H1 (cell line): ENCODE data around the gene KRT8. TPM values are rescaled to one million over a fixed set of nuclear protein-coding genes. Genes with fewer than 3 reads are reported as not detected.

ENCODE experiments used
- BCL11A ChIP-seq, 2 experiments: IDR thresholded peaks; one replicate each; pipeline ENCODE4 v1.6.1; 2011; ENCODE audit warnings: low read depth in 2 of 2, low read length in 2 of 2, mild to moderate bottlenecking in 2 of 2
- EP300 ChIP-seq, 2 experiments: IDR thresholded peaks; 1 replicate in 1 of 2; 2 replicates in 1 of 2; pipeline ENCODE4 v1.6.1; 2011 to 2012; ENCODE audit warnings: low read depth in 2 of 2, low read length in 2 of 2, mild to moderate bottlenecking in 2 of 2, borderline replicate concordance in 1 of 2, inconsistent platforms in 1 of 2, moderate library complexity in 1 of 2
- KDM1A ChIP-seq: fragments of 200-600, 300-600 bp; sonication (generic); IDR thresholded peaks from 2 replicates; pipeline ENCODE4 v1.7.1; 2016; ENCODE audit warnings: mild to moderate bottlenecking, low read length, borderline replicate concordance
- PHF8 ChIP-seq: fragments of 200-600 bp; sonication (generic); conservative IDR thresholded peaks from 2 replicates; pipeline ENCODE4 v1.7.1; 2012; ENCODE audit warnings: low read depth, mild to moderate bottlenecking, inconsistent platforms, low read length, moderate library complexity
- polyA plus RNA-seq, 7 experiments: library from polyadenylated mRNA; depleted of rRNA in 3 of 7; stranded (reverse) in 5 of 7; unstranded in 2 of 7; fragments of >200 nt in 5 of 7; fragments of 200-250 nt in 2 of 7; gene quantifications; 1 replicate in 5 of 7; 2 replicates in 1 of 7; 4 replicates in 1 of 7; pipeline versions ENCODE4 v1.2.1 to v1.2.3, GENCODE V29; 2011 to 2013; ENCODE audit warnings: missing spikeins in 2 of 7, mixed read lengths in 2 of 7
- total RNA-seq: library from RNA; stranded (reverse); fragmentation: NEBNext Ultra II Directional; extraction: Animal tissue kit (Norgen Biotek cat#: 25700); gene quantifications from 2 replicates; pipeline ENCODE4 v1.2.1, GENCODE V29; 2021
- TF ChIP-seq, protein P1 (sequence below): fragments of 300-600 bp; sonication (generic); IDR thresholded peaks from 2 replicates; pipeline ENCODE4 v1.7.1; 2012; ENCODE audit warnings: low read length, moderate library complexity, mild to moderate bottlenecking, inconsistent platforms; ENCODE audit not compliant: insufficient replicate concordance
- TF ChIP-seq, protein P2 (sequence below): IDR thresholded peaks from 2 replicates; pipeline ENCODE4 v1.6.1; 2011; ENCODE audit warnings: low read depth, mild to moderate bottlenecking, low read length; ENCODE audit not compliant: insufficient read depth
- TF ChIP-seq, protein P3 (sequence below): IDR thresholded peaks from 2 replicates; pipeline ENCODE4 v1.6.1; 2011; ENCODE audit warnings: low read length, improper control_type of control experiment

KRT8 gene
- total and polyA plus RNA-seq, 2 of the 8 experiments (the other 6 are each of a cell fraction or from before 2014, with no cell fraction given), result 280 to 290 TPM

DNA sequence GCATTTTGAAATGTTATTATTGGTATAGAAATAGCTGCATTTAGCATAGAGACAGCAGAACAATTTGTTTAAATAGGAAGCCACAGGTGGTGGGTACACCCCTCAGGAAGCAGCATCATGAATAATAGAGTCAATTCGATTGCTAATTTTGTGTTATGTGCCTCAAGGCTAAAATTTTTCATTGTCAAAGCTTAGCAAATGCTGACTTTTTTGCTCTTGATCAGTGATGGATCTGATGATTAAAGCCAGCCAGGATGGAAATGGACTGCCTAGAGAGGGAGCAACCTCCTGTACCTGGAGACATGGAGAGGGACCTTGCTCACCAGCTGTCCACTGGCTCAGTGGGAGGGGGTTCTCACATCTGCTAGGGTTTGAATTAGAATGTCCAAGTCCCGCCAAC lies 4.5 kb upstream of the KRT8 start (continued):
- TF ChIP-seq, protein P1, sequence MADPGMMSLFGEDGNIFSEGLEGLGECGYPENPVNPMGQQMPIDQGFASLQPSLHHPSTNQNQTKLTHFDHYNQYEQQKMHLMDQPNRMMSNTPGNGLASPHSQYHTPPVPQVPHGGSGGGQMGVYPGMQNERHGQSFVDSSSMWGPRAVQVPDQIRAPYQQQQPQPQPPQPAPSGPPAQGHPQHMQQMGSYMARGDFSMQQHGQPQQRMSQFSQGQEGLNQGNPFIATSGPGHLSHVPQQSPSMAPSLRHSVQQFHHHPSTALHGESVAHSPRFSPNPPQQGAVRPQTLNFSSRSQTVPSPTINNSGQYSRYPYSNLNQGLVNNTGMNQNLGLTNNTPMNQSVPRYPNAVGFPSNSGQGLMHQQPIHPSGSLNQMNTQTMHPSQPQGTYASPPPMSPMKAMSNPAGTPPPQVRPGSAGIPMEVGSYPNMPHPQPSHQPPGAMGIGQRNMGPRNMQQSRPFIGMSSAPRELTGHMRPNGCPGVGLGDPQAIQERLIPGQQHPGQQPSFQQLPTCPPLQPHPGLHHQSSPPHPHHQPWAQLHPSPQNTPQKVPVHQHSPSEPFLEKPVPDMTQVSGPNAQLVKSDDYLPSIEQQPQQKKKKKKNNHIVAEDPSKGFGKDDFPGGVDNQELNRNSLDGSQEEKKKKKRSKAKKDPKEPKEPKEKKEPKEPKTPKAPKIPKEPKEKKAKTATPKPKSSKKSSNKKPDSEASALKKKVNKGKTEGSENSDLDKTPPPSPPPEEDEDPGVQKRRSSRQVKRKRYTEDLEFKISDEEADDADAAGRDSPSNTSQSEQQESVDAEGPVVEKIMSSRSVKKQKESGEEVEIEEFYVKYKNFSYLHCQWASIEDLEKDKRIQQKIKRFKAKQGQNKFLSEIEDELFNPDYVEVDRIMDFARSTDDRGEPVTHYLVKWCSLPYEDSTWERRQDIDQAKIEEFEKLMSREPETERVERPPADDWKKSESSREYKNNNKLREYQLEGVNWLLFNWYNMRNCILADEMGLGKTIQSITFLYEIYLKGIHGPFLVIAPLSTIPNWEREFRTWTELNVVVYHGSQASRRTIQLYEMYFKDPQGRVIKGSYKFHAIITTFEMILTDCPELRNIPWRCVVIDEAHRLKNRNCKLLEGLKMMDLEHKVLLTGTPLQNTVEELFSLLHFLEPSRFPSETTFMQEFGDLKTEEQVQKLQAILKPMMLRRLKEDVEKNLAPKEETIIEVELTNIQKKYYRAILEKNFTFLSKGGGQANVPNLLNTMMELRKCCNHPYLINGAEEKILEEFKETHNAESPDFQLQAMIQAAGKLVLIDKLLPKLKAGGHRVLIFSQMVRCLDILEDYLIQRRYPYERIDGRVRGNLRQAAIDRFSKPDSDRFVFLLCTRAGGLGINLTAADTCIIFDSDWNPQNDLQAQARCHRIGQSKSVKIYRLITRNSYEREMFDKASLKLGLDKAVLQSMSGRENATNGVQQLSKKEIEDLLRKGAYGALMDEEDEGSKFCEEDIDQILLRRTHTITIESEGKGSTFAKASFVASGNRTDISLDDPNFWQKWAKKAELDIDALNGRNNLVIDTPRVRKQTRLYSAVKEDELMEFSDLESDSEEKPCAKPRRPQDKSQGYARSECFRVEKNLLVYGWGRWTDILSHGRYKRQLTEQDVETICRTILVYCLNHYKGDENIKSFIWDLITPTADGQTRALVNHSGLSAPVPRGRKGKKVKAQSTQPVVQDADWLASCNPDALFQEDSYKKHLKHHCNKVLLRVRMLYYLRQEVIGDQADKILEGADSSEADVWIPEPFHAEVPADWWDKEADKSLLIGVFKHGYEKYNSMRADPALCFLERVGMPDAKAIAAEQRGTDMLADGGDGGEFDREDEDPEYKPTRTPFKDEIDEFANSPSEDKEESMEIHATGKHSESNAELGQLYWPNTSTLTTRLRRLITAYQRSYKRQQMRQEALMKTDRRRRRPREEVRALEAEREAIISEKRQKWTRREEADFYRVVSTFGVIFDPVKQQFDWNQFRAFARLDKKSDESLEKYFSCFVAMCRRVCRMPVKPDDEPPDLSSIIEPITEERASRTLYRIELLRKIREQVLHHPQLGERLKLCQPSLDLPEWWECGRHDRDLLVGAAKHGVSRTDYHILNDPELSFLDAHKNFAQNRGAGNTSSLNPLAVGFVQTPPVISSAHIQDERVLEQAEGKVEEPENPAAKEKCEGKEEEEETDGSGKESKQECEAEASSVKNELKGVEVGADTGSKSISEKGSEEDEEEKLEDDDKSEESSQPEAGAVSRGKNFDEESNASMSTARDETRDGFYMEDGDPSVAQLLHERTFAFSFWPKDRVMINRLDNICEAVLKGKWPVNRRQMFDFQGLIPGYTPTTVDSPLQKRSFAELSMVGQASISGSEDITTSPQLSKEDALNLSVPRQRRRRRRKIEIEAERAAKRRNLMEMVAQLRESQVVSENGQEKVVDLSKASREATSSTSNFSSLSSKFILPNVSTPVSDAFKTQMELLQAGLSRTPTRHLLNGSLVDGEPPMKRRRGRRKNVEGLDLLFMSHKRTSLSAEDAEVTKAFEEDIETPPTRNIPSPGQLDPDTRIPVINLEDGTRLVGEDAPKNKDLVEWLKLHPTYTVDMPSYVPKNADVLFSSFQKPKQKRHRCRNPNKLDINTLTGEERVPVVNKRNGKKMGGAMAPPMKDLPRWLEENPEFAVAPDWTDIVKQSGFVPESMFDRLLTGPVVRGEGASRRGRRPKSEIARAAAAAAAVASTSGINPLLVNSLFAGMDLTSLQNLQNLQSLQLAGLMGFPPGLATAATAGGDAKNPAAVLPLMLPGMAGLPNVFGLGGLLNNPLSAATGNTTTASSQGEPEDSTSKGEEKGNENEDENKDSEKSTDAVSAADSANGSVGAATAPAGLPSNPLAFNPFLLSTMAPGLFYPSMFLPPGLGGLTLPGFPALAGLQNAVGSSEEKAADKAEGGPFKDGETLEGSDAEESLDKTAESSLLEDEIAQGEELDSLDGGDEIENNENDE, result no peak
- TF ChIP-seq KDM1A (no peak), BCL11A (IDR thresholded peaks at IDR 0.05; ENCODE audit: low read depth in 2 of 2, low read length in 2 of 2) (no peak), EP300 (IDR thresholded peaks at IDR 0.05; ENCODE audit: borderline replicate concordance in 1 of 2, low read depth in 2 of 2, low read length in 2 of 2) (no peak), PHF8 (no peak)
- TF ChIP-seq, protein P2, sequence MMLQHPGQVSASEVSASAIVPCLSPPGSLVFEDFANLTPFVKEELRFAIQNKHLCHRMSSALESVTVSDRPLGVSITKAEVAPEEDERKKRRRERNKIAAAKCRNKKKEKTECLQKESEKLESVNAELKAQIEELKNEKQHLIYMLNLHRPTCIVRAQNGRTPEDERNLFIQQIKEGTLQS, result no peak
- TF ChIP-seq, protein P3, sequence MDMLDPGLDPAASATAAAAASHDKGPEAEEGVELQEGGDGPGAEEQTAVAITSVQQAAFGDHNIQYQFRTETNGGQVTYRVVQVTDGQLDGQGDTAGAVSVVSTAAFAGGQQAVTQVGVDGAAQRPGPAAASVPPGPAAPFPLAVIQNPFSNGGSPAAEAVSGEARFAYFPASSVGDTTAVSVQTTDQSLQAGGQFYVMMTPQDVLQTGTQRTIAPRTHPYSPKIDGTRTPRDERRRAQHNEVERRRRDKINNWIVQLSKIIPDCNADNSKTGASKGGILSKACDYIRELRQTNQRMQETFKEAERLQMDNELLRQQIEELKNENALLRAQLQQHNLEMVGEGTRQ, result no peak
